SW 1271 (cell line): Measurements from ENCODE around the gene TMEM190.
A peak's percentile ranks its signal among the peaks of the same experiment; 100 is the strongest.
"Not testable (repeated sequence)": the region's sequence is repeated elsewhere in the genome, so short reads cannot be mapped to it uniquely, and the experiment has no call there.

ENCODE experiments used
- DNase-seq, 2 experiments: peaks; one replicate each; lab custom pipeline; 2025; lab: John Stamatoyannopoulos, UW

The TMEM190 gene

DNA sequence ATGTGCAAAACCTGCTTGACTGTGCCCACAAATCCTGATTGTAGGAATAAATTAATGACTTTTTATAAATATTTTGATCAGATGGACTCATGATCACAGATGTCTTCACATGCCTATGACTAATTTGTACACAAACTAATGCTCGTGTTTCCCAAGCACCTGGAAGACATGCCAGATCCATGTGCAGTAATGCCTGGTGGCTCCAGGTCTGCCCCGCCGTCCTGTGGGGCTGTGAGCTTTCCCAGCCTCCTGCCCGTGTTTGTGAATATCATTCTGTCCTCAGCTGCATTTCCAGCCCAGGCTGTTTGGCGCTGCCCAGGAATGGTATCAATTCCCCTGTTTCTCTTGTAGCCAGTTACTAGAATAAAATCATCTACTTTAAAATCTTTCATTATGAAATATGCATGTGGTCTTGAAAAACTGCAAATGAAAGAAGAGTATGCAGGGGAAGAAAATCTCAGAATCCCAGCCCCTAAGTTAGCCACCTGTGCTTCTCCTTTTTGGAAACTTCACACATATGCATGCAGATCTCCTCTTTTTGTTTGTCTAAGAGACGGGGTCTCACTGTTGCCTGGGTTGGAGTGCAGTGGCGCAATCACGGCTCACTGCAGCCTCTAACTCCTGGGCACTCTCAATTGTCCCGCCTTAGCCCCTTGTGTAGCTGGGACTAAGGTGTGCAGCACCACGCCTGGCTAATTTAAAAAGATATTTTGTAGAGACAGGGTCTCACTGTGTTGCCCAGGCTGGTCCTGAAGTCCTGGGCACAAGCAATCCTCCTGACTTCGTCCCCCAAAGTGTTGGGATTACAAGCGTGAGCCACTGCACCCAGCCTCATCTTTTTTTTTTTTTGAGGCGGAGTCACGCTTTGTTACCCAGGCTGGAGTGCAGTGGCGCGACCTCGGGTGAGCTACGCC, 15.3 kb downstream of the TMEM190 start:
- DNase-seq = no peak

DNA sequence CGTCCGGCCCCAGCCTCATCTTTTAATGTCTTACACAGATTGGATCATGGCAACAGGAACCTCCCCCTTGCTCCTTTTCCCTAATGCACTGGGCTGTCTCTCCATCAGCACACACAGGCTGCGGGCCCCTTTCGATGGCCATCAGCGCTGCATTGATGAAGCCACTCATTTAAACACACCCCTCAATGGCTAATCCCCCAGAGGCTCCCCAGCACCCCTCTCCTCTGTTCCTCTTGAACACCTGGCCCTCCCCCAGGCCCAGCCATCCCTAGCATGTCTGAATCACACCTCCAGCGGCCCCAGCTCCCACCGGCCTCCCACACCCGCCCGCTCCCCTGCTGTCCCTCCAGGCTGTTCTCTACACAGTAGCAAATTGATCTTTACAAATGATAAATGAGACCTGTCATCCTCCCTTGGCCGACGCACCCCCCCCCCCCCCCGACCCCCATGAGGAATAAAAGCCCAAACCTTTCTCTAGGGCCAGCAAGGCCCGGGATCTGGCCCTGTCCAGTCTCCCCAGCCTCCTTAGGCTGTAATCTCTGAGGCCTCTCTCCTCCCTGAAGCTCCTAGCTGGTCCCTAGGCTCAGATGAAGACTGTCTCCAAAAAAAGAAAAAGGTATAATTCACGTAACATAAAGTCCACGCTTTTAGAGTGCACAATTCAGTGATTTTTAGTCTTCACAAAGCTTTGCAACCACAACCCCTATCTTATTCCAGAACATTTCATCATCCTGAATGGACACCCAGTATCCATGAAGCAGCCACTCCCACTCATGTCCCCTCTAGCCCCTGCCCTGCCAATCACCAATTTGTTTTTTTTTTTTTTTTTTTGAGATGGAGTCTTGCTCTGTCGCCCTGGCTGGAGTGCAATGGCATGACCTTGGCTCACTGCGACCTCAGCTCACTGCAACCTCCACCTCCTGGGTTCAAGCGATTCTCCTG, 16.5 kb downstream of the TMEM190 start:
- DNase-seq = no peak

DNA sequence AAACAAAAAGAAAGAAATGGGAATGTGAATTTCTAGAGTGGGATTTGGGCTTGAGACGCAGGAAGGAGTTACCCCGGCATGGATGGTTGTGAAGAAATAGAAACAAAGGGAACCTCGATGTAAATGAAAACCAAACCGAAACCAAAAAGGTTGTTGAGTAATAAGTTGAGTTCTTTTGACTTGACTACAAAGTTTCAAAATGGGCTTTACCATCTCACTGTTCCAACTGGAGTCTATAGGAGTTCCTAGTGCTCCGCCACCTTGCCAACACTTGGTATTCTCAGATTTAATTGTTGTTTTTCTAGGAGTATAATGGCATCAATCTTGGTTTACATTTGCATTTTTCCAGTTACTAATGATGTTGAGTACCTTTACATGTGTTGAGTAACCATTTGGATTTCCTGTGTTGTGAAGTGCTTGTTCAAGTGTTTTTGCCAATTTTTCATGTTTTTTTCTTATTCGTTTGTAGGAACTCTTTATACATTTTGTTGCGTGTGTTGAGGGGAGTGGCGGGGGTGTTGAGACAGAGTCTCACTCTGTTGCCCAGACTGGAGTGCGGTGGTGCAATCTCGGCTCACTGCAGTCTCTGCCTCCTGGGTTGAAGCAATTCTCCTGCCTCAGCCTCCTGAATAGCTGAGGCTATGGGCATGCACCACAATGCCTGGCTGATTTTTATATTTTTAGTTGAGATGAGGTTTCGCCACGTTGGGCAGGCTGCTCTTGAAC, 21.7 kb downstream of the TMEM190 start:
- DNase-seq = no peak

DNA sequence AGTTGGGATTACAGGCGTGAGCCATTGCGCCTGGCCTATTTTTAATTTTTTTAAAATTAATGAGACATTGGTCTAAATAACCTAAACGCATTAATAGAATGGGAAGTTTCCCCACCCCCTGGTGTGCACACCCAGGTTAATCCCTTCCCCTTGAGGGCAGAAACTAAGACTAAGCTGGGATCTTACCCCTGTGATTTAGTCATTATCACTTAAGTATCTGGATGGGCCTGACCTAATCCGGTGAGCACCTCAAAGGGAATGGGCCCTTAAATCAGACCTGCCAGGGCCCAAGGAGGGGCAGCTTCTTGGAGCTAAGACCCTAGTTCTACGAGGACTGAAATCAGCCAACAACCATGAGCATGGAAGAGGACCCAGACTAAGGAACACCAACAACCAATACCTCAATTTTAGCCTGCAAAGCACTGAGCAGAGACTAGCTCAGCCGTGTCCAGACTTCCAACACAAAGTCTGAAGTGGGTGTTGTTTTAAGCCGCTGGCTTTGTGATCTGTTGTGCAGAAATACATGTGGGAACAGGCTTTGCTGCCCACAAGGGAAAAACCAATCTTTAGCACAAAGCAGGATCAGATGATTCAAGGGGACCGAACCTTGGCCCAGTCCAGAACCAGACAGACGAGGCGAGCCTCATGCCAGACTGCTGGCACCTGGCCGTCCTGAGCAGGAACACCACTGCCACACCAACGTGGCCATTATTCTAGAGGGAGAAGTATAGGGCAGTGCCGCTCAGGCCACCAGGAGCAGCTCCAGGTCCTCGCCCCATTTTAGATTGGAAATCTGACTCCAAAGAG, 23.9 kb downstream of the TMEM190 start:
- no peak for DNase-seq

DNA sequence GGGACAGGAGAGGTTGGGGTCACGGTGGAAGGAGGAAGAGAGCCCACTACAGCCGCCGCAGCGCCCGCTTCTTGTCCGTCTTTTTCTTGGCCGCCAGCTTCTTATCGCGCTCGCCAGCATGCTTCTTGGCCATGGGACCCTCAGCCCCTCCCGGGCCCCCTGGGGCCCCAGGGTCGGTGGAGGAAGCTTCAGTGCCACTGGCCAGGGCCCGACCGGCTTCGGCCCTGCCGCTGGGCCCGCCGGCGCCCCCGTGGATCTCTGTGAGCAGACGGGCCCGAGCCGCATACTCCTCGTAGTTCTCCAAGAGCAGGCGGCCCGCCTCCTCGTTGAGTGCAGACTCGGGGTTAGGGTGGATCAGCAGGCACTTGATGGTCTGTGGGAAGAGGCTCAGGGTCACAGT, 24.8 kb downstream of the TMEM190 start:
- DNase-seq = not testable (repeated sequence)

DNA sequence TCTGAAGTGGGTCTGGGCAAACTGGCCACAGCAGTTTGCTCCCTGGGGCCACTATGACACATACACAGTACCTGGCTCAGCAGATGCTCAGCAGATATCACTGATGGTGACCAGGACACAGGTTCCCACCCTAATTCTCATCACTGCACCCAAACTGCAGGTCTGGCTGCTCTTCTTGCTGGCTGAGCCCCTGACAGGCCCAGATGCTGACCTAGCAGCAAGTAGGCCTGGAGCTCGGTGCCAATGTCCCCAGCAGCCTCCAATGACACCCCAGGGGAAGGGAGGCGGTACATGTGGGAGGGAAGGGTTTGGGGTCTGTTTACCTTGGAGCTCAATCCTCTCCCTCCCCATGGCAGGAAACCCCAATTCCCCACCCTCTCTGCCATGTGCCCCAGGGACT, 25.9 kb downstream of the TMEM190 start:
- DNase-seq = no peak

DNA sequence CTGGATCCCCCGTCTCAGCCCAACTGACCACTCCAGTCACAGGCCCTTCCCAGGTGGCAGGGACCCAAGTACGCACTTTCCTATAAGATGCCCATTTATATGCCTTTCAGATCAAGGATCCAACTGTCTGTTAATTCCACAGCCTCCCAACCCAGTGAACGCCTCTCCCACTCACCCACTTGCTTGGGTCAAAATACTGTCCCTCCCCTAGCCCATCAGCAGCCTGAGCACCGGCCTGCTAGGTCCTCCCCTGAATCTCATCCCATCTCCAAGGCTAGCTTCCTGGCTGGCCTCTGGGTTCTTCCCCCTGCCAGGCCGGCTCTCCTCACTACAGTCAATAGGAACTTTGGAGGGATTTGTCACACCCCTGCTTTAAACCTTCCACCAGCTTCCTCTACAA, 29.0 kb downstream of the TMEM190 start:
- DNase-seq = no peak

DNA sequence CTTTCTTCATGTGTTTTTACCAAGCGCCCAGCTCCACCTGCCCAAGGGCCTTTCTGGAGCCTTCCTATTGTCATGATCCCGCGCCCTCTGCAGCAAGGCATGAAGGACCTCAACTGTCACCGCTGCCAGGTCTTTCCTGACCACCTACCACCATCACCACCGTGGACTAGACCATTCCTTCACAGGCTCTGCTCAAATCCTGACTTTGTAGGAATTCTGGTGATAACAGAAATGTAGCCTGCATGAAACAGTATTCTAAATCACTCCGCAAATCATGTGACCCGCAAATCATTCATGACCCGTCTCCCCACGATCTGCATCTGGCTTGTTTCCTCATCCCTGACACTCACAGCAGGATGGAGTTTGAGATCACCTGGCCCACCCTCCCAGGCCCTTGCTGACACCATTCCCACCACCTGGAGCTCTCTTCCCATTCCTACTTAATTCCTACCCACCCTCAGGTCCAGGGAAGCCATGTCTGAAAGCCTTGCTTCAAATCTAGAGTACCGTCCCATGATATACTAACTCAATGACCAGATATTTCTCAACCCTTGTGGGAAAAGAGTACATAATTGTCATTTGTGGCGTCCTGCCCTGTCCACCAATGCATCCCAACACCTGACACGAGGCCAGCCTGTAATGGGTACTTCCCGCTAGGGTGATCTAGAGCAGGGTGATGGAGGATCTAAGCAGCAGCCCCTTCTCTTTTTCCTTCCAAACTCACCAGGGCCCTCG, 29.6 kb downstream of the TMEM190 start:
- DNase-seq = no peak

DNA sequence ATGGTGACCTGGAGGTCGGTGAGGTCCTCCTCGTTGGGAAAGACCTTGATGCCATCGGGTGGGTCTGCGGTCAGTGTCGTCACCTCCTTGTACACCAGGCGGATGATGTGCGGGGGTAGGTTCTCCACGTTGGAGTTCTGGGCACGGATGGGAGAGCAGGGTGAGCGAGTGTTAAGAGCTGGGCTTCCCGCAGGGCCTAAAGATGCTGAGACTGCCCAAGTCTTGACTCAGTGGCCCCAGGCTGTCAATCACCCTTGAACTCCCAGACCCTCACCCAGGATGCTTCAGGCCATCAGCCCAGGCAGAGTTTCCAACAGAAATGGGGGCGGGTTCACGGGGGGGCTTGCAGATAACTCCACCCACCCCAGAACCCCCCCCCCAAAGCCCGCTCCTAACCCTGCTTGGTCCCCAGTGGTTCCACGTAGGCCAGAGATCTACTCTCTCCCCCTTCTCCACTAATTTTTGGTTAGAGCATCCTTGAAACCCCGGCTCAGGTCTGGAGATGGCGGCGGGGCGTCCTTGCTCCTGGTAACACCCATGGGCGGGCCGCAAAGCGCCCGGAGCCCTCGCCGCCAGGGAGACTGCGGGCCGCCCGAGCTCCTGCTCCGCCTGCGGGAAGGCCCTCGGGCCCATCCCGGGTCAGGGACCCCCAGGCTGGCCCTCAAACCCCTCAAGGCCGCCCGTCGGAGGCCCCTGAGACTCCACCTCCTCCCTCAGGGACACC, 30.4 kb downstream of the TMEM190 start:
- no peak for DNase-seq

DNA sequence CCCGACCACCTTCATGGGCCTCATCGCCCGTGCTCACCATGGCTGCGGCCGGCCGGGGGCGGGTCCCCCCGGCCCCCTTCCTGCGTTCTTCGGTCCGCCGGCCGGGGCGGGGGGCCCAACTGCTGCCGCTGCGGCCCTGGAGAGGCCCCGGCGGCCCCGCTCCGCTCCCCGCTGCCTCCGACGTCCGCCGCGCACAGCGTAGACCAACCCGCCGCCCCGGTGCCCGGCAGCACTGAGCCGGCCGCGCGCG, 30.8 kb downstream of the TMEM190 start, which contains the start of gene UBE2S:
TSS of gene UBE2S (minus strand) at position 239 of the 250 bp plus-strand sequence. CDS start at position 40, 199 bp downstream.
- not testable (repeated sequence) for DNase-seq

DNA sequence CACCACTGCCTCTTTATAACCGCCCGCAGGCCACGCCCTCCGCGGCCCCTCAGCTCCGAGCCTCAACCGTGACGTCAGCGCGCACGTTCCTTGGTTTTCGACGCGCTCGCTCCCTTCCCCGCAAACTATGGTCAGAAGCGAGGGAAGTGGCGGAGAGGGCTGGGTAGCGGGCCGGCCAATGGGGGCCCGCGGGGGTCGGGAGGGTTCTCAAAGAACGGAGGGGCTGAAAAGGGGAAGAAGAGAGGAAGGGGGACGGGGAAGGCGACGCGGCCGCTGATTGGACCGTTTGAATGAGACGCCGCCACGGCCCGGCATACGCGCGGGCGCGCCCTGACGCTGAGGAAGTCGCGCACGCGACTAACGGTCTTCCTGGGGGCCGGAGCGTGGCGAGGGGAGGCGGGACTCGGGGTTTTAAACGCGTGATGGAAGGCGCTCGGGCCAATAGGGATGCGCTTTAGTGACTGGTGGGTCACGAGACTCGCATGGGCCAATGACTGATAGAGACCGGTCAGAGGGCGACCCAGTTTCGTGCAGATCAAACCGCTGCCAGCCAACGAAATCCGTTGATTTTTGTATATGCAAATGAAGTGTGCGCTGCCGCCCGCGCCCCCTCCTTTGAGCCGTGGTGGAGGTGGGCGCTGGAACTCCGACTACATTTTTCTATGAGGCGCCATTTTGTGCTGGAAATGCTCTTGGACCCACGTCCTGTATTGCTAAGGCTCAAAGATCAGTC, 31.3 kb downstream of the TMEM190 start:
- DNase-seq = peak; percentile 93 to 97

DNA sequence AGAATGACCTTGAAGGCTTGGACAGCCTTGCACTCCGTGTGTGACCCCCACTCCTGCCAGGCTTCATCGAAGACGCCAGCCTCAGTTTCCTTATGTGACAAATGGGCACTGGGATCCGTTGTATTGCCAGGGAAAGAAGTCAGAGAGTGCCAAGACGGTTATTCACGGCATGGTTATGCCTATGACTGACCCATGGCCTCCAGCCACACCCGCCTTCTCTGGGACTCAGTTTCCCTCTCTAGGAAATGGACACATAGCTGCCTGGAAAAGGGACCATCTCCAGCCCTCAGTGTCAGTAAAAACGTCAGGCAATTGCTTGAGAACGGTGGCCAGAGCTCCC, 31.9 kb downstream of the TMEM190 start:
- no peak for DNase-seq

DNA sequence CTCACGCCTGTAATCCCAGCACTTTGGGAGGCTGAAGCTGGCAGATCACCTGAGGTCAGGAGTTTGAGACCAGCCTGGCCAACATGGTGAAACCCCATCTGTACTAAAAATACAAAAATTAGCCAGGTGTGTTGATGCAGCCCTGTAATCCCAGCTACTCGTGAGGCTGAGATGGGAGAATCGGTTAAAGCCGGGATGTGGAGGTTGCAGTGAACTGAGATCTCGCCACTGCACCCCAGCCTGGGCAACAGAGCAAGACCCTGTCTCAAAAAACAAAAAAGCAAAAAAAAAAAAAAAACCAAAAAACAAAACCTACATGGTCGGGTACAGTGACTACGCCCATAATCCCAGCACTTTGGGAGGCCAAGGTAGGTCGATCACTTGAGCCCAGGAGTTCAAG, 32.6 kb downstream of the TMEM190 start:
- not testable (repeated sequence) for DNase-seq

DNA sequence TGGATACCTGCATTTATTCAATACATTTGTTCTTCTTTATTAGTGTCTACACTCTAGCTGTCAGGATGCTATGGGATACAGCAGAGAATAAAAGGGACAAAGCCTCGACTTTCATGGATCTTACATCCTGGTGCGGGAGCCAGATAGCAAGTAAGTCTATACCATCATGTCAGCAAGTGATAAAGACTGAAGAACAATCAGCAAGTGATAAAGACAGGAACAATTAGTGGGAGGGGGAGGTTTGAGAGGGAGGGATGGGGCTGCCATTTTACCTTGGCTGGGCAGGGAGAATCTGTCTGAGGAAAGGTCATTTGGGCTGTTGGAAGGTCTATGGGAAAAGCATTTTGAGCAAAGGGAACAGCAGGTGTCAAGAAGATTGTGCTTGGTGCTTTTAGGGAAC, 33.5 kb downstream of the TMEM190 start:
- DNase-seq = no peak

DNA sequence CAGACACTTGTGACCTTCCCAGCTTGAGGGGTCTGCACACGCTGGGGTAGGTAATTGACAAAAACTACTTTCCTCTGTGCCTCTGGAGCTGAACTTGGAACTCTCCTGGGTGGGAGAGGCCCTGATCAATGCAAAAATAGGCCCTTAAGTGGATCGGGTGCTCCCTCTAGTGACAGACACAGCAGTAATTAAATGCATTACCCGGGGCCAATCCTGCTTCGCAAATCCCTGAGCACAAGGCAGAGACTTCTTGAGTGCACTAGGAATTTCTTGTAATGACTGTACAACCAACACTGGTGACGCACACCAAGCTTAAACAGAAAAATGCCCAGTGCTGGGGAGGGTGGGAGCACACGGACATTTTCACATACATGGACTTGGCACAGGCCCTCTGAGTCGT, 41.6 kb downstream of the TMEM190 start:
- peak; percentile 32 to 68 for DNase-seq

DNA sequence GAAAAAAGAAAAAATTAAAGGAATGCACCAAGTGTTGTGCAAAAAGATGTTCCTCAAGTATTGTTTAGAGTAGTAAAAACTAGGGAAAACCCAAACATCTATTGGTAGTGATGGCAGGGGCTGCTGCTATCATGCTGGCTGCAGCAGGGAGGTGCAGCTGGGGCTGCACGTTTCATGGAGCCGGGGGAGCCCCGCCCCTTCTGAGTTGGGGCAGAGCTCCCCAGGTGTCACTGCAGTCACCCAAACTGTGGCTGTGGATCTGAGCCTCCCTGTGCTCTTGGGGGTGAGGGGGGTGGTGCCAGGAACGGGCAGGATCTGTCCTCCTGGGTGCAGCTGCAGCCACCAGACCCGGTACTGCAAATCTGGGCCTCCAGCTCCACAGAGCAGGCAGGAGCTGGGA, 42.5 kb downstream of the TMEM190 start:
- DNase-seq = no peak

DNA sequence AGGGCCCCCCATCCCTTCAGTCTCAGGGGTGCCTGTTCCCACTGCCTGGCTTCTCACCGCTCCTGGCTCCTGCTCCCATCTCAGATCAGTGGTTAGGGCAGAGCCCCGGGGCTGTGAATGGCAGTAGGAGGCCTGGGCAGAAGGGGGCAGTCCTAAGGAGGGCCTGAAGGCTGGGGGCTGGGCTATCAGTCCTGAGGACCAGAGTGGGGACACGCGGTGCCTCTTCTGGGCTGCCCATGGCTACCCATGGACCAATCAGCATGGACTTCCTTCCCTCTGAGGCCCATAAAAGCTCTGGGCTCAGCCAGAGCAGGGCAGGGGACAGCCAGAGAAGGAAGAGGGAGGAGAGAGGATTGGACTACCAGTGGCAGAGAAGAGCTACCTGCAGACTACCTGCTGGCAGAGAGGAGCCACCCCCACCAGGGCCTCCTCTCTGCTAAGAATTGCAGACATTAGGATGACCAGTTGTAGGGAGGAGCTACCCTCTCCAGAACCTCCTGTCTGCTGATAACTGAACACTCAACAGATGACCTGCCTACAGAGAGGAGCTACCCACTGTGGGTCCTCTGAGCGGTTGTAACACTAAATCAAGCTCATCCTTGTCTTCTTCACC, 43.1 kb downstream of the TMEM190 start:
- DNase-seq = no peak

DNA sequence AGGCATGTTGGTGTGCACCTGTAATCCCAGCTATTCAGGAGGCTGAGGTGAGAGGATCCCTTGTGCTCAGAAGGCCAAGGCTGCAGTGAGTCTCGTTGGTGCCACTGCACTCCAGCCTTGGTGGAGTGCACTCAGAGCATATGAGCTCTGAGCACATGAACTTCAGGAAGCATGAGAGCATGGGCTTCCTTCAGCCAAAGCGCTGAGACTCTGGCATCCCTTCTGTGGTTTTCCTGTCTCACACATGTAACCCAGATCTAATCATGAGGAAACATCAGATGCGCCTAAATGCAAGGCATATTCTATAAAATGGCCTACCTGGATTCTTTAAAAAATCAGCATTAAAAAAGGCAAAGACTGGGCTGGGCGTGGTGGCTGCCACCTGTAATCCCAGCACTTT, 44.7 kb downstream of the TMEM190 start:
- DNase-seq = not testable (repeated sequence)
